A549 treated with AZD9567 at 1 μM for 4 hours (cell line): ENCODE data around the gene PKD1. TPM values are rescaled to one million over a fixed set of nuclear protein-coding genes. Genes with fewer than 3 reads are reported as not detected.

Experiments
- total RNA-seq: library from RNA; stranded (reverse); fragments of 200-300 nt; extraction: Qiagen RNA extraction; gene quantifications from 5 replicates; pipeline ENCODE4 v1.2.3, GENCODE V29; 2022; ENCODE audit not compliant: insufficient read depth

Gene PKD1
- 20.8 to 62.8 TPM (median 57.0 TPM) in 5 replicates for total RNA-seq

DNA sequence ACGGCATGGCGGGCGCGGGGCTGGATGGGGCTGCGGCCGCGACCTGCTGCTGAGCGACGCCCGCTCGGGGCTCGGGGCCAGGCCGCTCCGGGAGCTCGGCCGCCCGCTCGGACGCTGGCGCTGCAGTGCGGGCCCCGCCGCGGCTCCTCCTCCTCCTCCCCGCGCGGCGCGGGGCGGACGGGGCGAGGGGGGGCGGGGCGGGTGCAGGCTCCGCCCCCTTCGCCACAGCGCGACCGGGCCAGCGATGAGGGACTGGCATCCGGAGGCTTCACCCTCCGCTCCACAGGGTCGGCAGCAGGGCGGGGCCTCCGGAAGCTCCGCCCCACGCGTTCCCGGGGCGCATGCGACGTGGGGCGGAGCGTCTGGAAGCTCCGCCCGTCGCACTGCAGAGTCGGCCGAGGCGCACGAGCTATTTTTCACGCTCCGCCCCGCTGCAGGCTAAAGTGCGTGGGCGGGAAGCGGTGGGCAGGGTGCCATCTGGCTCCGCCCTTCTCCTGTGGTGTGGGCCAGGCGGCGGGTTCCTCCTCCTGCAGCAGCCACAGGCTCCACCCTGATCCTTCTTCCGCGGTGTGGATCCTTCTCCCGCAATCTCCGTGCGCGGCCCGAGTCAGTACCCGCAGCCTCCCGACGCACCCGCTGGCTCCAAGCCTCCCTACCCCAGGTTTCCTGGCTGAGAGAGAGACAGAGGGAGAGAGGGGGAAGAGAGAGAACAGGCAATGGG, at the start of gene PKD1:
TSS of gene PKD1 (minus strand) at position 129 of the 721 bp plus-strand sequence. CDS start 209 bp downstream, outside the sequence.

DNA sequence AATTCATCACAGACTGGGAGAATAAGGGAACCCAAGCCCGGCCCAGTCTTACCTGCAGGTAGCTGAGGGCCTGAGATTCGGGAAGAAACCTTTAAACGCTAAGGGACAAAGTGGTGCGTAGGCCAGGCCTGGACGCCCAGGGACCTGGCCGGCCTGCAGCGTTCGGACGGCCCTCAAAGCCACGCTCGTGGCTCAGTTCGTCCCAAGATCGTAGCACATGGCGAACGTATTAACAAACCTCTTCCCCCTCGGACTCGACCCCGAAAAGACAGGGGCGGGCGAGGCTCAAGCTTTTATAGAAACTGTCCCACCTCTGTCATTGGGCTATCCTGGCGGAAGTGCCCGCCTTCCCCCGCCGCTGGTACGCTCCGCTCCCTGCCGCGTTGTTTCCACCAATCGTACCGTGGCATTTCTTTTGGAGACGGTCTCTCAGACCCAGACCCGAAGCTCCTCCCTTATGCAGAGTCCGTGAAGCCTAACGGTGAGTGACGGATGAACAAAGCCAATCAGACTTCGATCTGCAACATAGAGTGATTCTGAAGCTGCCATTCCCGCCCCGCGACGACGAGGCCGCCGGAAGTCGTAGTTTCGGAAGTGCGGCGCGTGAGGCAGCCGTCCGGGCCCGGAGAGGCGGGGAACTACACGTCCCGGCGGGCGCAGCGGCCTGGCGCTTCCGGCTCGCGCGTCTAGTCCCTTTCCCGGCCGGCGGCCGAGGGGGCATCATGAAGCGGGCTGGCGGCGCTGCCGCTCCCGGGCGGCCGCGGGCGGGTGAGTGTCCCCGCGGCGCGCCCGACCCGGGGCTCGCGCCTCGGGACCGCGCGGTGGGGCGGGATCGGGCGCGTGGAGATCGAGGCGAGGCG, 19.6 kb upstream of the PKD1 start, which contains the start of gene TRAF7:
TSS of gene TRAF7 (plus strand) at position 692 of the 860 bp plus-strand sequence. CDS start 8,139 bp downstream, outside the sequence.

DNA sequence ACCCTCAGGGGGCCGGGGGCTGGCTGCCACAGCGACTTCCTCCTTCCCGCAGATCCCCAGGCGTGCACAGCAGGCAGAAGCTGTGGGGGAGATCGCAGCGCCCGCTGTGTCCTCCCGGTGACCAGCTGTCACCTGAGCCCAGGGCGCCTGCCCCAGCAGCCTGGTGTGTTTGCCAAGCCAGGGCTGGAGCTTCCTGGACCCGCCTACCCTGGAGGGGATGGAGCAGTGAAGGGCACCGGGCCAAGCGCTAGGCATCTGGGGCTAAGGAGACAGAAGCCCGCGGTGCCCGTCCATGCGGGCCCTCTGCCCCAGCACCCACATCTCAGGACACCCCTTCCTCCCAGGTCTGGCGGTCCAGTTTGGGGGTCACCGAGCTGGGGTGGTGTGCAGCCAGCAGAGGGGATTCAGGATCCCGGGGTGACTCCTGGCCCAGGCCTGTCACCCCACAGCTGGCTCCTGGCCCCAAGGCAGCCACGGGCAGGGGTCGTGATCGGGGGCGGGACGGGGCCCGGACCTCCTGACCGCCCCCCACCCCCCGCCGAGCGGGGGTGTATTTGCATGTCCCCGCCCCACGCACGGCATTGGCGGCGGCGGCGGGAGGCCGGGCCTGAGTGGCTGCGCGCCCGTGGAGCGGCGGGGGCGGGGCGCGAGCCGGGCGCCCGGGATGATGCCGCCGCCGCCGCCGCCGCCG, 12.4 kb upstream of the PKD1 start, which contains the start of gene RAB26:
TSS of gene RAB26 (plus strand) at position 645 of the 691 bp plus-strand sequence. CDS start 159 bp downstream, outside the sequence.

DNA sequence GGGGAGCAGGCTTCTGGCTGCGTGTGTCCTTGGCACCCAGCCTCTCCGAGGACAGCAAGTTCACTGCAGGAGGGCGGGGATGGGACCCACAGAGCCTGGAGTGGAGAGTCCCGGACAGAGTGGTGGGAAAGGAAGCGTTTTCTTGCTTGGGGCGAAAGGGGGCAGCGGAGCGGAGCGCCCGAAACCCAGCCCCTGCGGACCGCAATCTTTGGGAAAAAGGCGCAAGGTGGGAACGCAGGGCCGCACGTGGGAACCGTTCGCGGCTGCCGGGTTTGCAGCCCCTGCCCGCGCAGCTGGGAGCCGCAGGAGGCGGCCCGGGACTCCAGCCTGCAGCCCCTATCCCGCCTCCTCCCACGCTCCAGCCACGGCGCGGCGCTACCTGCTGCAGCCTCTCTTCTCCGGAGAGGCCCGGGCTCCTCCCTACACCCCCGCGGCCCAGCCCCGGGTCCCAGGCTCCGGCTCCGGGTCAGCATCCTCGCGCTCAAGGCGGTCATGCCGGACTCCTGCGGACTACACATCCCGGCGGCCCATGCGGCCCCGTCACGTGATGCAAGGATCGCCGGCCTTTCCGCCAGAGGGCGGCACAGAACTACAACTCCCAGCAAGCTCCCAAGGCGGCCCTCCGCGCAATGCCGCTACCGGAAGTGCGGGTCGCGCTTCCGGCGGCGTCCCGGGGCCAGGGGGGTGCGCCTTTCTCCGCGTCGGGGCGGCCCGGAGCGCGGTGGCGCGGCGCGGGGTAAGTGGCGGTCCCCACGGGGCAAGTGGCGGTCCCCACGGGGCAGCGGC, 88.2 kb downstream of the PKD1 start, which contains the start of the genes NTHL1 and TSC2:
TSS of gene NTHL1 (minus strand) at position 505 of the 786 bp plus-strand sequence. CDS start at position 494, 11 bp downstream.
TSS of gene TSC2 (plus strand) at position 656 of the 786 bp plus-strand sequence. CDS start 631 bp downstream, outside the sequence.

Other genes starting within 250 kb of the PKD1 start
- 1.8 to 1.9 TPM (median 1.9 TPM) in 4 of 5 replicates, not detected in the other for gene HS3ST6, start 217.5 kb downstream of the PKD1 start, total RNA-seq
- gene MSRB1, start 192.7 kb downstream of the PKD1 start, total RNA-seq: 25.4 to 35.1 TPM (median 34.9 TPM) in 5 replicates
- 0.08 to 0.15 TPM in 2 of 5 replicates, not detected in the others for gene RPL3L, start 181.2 kb downstream of the PKD1 start, total RNA-seq
- gene NDUFB10, start 176.4 kb downstream of the PKD1 start, total RNA-seq: 238 to 284 TPM (median 251 TPM) in 5 replicates
- 3,446 to 5,640 TPM (median 5,518 TPM) in 5 replicates for gene RPS2, start 171.1 kb downstream of the PKD1 start, total RNA-seq
- gene RNF151, start 169.0 kb downstream of the PKD1 start, total RNA-seq: 0.11 TPM in 1 of 5 replicates, not detected in the others
- 31.4 to 44.1 TPM (median 40.6 TPM) in 5 replicates for gene TBL3, start 163.8 kb downstream of the PKD1 start, total RNA-seq
- gene NOXO1, start 154.4 kb downstream of the PKD1 start, total RNA-seq: 0.22 to 4.7 TPM (median 0.30 TPM) in 5 replicates
- 23.1 to 43.3 TPM (median 40.1 TPM) in 5 replicates for gene GFER, start 151.7 kb downstream of the PKD1 start, total RNA-seq
- 3.9 to 8.9 TPM (median 7.8 TPM) in 5 replicates for gene SYNGR3, start 145.9 kb downstream of the PKD1 start, total RNA-seq
- gene ZNF598, start 126.1 kb downstream of the PKD1 start, total RNA-seq: 51.5 to 66.8 TPM (median 63.1 TPM) in 5 replicates
- 0.59 to 1.9 TPM (median 1.3 TPM) in 4 of 5 replicates, not detected in the other for gene NPW, start 116.1 kb downstream of the PKD1 start, total RNA-seq
- gene NHERF2, start 109.0 kb downstream of the PKD1 start, total RNA-seq: 40.0 to 57.0 TPM (median 55.2 TPM) in 5 replicates
- 24.3 to 47.2 TPM (median 44.1 TPM) in 5 replicates for gene NTHL1, start 88.1 kb downstream of the PKD1 start, total RNA-seq
- 39.4 to 48.8 TPM (median 41.7 TPM) in 5 replicates for gene TSC2, start 87.9 kb downstream of the PKD1 start, total RNA-seq
- gene RAB26, start 12.7 kb upstream of the PKD1 start, total RNA-seq: 3.1 to 11.1 TPM (median 3.8 TPM) in 5 replicates
- gene TRAF7, start 19.9 kb upstream of the PKD1 start, total RNA-seq: 40.5 to 58.1 TPM (median 52.2 TPM) in 5 replicates
- gene CASKIN1, start 60.7 kb upstream of the PKD1 start, total RNA-seq: 0.51 to 1.3 TPM (median 1.0 TPM) in 5 replicates
- 37.8 to 54.5 TPM (median 49.8 TPM) in 5 replicates for gene MLST8, start 69.6 kb upstream of the PKD1 start, total RNA-seq
- gene BRICD5, start 75.0 kb upstream of the PKD1 start, total RNA-seq: 5.1 to 6.7 TPM (median 5.5 TPM) in 5 replicates
- 19.4 to 35.2 TPM (median 33.3 TPM) in 5 replicates for gene PGP, start 78.9 kb upstream of the PKD1 start, total RNA-seq
- 18.3 to 29.3 TPM (median 28.6 TPM) in 5 replicates for gene E4F1, start 87.7 kb upstream of the PKD1 start, total RNA-seq
- gene DNASE1L2, start 100.5 kb upstream of the PKD1 start, total RNA-seq: 1.5 to 1.8 TPM (median 1.7 TPM) in 4 of 5 replicates, not detected in the other
- 57.1 to 95.2 TPM (median 91.7 TPM) in 5 replicates for gene ECI1, start 115.7 kb upstream of the PKD1 start, total RNA-seq
- gene RNPS1, start 132.2 kb upstream of the PKD1 start, total RNA-seq: 262 to 276 TPM (median 270 TPM) in 5 replicates
- 16.8 to 22.0 TPM (median 20.5 TPM) in 5 replicates for gene ABCA3, start 204.8 kb upstream of the PKD1 start, total RNA-seq